ENCODE measurements around the gene ERFL. TPM values are rescaled to one million over a fixed set of nuclear protein-coding genes. Genes with fewer than 3 reads are reported as not detected.
A peak's percentile ranks its signal among the peaks of the same experiment; 100 is the strongest.

ERFL gene
- total RNA-seq, 1 donor from 2014 or later: 1.2 TPM

DNA sequence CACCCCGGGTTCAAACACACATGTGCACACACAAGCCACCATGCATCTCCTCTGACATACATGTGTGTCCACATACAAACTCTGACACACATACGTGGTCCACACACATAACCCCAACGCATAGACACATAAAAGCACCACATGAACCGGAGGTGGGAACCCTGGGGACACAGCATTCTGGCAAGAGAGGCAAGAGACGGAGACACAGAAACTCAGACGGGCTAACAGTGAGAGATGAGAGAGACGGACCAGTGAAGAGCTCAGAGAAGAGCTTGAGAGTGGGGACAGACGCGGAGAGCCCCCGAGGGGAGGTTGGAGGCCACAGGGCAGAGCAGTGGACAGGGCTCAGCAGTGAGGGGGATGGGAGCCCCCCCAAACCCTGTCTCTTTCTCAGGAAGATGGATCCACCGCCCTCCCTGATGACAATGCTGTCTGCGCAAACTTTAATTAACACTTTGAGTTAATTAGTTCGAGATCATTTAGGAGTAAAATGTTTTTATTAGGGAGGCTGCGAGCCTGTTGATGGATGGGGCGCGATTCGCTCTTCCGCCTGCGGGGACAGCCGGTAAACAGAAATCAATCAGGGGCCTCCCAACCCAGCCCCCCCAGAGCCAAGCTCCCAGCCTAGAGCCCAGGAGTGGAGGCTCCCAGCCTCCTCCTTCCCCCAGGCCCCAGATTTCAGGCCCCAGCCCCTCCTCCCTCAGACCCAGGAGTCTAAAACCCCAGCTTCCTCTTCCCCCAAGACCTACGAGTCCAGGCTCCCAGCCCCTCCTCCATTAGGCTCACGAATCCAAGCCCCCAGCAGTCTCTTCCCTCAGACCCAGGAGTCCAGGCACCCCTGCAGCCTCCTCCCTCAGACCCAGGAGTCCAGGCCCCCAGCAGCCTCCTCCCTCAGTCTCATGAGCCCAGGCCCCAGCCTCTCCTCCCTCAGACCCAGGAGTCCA, 9.5 kb upstream of the ERFL start:
- Mint-ChIP-seq H3K4me1 (ENCODE audit: low read depth) (peaks cover 11% of the 10 kb centered on the region), H3K9me3 (ENCODE audit: low read depth) (no peaks in the 10 kb centered on the region), H3K36me3 (ENCODE audit: insufficient read depth) (no peaks in the 10 kb centered on the region), H3K27ac (peak overlapping the region; percentile 5), H3K4me3 (ENCODE audit: low read depth) (peak overlapping the region; percentile 0), H3K27me3 (peaks cover 49% of the 10 kb centered on the region)
- no peak for DNase-seq (ENCODE audit: low spot score, unreplicated experiment)
- TF ChIP-seq, protein P1, sequence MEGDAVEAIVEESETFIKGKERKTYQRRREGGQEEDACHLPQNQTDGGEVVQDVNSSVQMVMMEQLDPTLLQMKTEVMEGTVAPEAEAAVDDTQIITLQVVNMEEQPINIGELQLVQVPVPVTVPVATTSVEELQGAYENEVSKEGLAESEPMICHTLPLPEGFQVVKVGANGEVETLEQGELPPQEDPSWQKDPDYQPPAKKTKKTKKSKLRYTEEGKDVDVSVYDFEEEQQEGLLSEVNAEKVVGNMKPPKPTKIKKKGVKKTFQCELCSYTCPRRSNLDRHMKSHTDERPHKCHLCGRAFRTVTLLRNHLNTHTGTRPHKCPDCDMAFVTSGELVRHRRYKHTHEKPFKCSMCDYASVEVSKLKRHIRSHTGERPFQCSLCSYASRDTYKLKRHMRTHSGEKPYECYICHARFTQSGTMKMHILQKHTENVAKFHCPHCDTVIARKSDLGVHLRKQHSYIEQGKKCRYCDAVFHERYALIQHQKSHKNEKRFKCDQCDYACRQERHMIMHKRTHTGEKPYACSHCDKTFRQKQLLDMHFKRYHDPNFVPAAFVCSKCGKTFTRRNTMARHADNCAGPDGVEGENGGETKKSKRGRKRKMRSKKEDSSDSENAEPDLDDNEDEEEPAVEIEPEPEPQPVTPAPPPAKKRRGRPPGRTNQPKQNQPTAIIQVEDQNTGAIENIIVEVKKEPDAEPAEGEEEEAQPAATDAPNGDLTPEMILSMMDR (IDR thresholded peaks at IDR 0.05; ENCODE audit: unreplicated experiment): no peak

- H3K36me3 Mint-ChIP-seq (ENCODE audit: insufficient read depth): no peaks in the 10 kb centered on the region
- TF ChIP-seq, protein P1 (IDR thresholded peaks at IDR 0.05; ENCODE audit: unreplicated experiment): no peak
- no peaks in the 10 kb centered on the region for H3K9me3 Mint-ChIP-seq (ENCODE audit: low read depth)
Observed at GRCh38 chr19:41936961-41937360, 8.7 kb upstream of the ERFL start.

DNA sequence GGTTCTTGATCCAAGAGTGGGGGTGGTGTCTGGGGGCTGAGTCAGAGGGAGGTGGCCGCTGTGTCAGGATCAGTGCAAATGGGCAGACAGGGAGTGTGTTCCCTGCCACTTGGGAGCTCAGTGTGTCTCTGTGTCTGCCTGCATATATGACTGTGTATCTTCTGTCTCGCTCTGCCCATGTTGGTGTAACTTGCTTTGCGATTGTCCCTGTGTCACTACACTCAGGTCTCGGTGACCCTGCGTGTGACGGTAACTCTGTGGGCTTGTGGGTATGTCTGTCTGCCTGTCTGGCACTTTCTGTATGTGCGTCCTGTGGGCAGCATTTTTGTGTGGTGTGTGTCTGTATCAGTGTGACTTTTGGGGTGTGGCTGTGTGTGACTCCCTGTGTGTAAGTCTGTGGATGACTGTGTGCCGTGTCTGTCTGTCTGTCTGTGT, 8.2 kb upstream of the ERFL start:
- TF ChIP-seq, protein P1 (IDR thresholded peaks at IDR 0.05; ENCODE audit: unreplicated experiment): no peak
- H3K27me3 Mint-ChIP-seq: peaks cover 53% of the 10 kb centered on the region
- H3K4me1 Mint-ChIP-seq (ENCODE audit: low read depth): peaks cover 13% of the 10 kb centered on the region
- no peaks in the 10 kb centered on the region for H3K36me3 Mint-ChIP-seq (ENCODE audit: insufficient read depth)
- H3K4me3 Mint-ChIP-seq (ENCODE audit: low read depth): no peak overlapping the region
- DNase-seq (ENCODE audit: low spot score, unreplicated experiment): no peak
- no peak overlapping the region for H3K27ac Mint-ChIP-seq
- no peaks in the 10 kb centered on the region for H3K9me3 Mint-ChIP-seq (ENCODE audit: low read depth)

More at GRCh38 chr19:41936961-41937360, 8.7 kb upstream of the ERFL start:
- Mint-ChIP-seq H3K27me3 (peaks cover 52% of the 10 kb centered on the region), H3K27ac (no peak overlapping the region), H3K4me3 (ENCODE audit: low read depth) (no peak overlapping the region), H3K4me1 (ENCODE audit: low read depth) (peaks cover 14% of the 10 kb centered on the region)
- DNase-seq (ENCODE audit: low spot score, unreplicated experiment): no peak

DNA sequence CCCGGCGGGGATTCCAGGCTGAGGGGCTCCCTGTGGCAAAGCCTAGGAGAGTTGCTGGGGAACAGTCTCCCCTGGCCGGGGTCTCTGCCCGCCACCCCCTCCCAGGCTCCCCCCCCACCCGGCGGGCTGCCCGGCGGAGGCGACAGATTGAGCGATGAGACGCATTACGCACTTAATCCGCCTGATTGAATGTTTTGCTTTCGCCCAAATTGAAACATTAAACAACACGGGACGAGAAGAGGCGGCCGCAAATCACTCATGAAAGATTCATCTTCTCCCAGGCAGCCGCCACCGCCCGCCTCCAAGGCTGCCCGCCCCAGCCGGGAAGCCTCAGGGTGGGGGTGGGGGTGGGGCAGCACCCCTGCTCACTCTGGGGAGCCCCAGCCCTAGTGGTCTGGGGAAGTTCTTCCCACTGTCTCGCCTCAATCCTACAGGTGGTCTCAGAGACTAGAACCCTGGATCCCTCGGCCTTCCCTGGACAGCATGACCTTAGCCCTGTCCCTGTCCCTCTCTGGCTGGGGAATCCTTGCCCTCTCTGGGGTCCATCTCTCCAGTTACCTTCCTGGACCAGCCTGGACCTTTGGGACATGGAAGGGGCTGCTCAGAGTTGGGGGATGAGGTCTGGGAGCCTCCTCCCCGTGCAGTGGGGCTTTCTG, 7.6 kb upstream of the ERFL start:
- H3K27ac Mint-ChIP-seq: no peak overlapping the region
- peaks cover 57% of the 10 kb centered on the region for H3K27me3 Mint-ChIP-seq
- H3K4me1 Mint-ChIP-seq (ENCODE audit: low read depth): peaks cover 13% of the 10 kb centered on the region
- no peak overlapping the region for H3K4me3 Mint-ChIP-seq (ENCODE audit: low read depth)
- DNase-seq (ENCODE audit: low spot score, unreplicated experiment): no peak
- H3K36me3 Mint-ChIP-seq (ENCODE audit: insufficient read depth): no peaks in the 10 kb centered on the region
- H3K9me3 Mint-ChIP-seq (ENCODE audit: low read depth): no peaks in the 10 kb centered on the region
- TF ChIP-seq, protein P1 (IDR thresholded peaks at IDR 0.05; ENCODE audit: unreplicated experiment): no peak

DNA sequence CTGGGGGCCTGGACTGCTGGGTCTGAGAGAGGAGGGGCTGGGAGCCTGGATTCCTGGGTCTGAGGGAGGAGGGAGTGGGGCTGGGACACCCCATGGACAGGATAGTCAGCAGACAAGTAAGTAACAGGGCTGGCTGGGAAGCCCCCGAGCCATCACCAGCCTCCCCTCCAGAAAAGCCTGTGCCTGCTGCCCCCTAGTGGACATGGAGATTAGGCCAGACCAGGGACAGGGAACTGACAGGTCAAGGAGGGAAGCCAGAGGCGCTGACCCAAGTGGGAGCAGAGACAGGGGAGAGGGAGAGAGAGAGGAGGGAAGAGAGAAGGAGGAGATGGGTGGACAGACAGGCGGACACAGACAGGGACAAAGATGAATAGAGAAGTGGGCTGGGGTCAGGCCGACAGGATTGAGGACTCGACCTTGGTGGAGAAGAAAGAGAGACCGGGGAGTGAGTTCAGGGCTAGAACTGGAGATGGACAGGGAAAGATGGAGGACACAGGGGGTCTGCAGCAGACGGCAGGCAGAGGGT, 6.7 kb upstream of the ERFL start:
- Mint-ChIP-seq H3K36me3 (ENCODE audit: insufficient read depth) (no peaks in the 10 kb centered on the region), H3K4me3 (ENCODE audit: low read depth) (no peak overlapping the region), H3K27me3 (peaks cover 67% of the 10 kb centered on the region), H3K4me1 (ENCODE audit: low read depth) (peaks cover 19% of the 10 kb centered on the region), H3K9me3 (ENCODE audit: low read depth) (no peaks in the 10 kb centered on the region), H3K27ac (no peak overlapping the region)
- DNase-seq (ENCODE audit: low spot score, unreplicated experiment): peak; percentile 85
- TF ChIP-seq, protein P1 (IDR thresholded peaks at IDR 0.05; ENCODE audit: unreplicated experiment): peak; percentile 89
